IMR-90 (cell line): ENCODE results near the gene PLD3. TPM values are rescaled to one million over a fixed set of nuclear protein-coding genes. Genes with fewer than 3 reads are reported as not detected.

ENCODE experiments used
- ATAC-seq: fragments of 200-7000 bp; cut with Tn5 transposase; 2 replicates; pipeline ENCODE4 v1.9.1; 2020; ENCODE audit warnings: low read depth, mild to moderate bottlenecking, moderate library complexity
- BruUV-seq: library from RNA; stranded (reverse); fragments of 400-500 nt; replicated peaks from 2 replicates; lab custom pipeline; 2021; lab: Mats Ljungman, UMichigan
- CTCF ChIA-PET: fragments of 300-600 bp; formaldehyde crosslinking; extraction: SDS; loops from one replicate; lab custom pipeline; 2021; ENCODE audit warnings: antibody characterized with exemption; lab: Yijun Ruan, JAX
- POLR2A ChIA-PET: fragments of 300-600 bp; sonication (Branson Sonifier 250); formaldehyde crosslinking; loops from one replicate; lab custom pipeline; 2022; ENCODE audit warnings: antibody characterized with exemption; ENCODE audit not compliant: unreplicated experiment; lab: Charles Lee
- DNase-seq: peaks from one replicate; pipeline ENCODE4 v3.0.0; 2013
- H2AFZ ChIP-seq: replicated peaks from 2 replicates; pipeline ENCODE3; 2013; ENCODE audit warnings: low read length, mild to moderate bottlenecking; ENCODE audit not compliant: poor library complexity
- H2AK5ac ChIP-seq: 2 replicates; pipeline ENCODE4 v1.6.1; 2013; ENCODE audit warnings: low read depth, low read length, inconsistent platforms
- H2AK9ac ChIP-seq: replicated peaks from 2 replicates; pipeline ENCODE3; 2013; ENCODE audit warnings: mild to moderate bottlenecking, low read depth, low read length, moderate library complexity; ENCODE audit not compliant: poor library complexity
- H2BK120ac ChIP-seq: 2 replicates; pipeline ENCODE4 v1.6.1; 2013; ENCODE audit warnings: low read depth, low read length, inconsistent platforms
- H2BK15ac ChIP-seq: 3 replicates; pipeline ENCODE4 v1.6.1; 2013; ENCODE audit warnings: low read depth, low read length, inconsistent platforms
- H2BK20ac ChIP-seq: 2 replicates; pipeline ENCODE4 v1.6.1; 2013; ENCODE audit warnings: low read depth, mild to moderate bottlenecking, inconsistent platforms, low read length, moderate library complexity
- H2BK5ac ChIP-seq: 2 replicates; pipeline ENCODE4 v1.6.1; 2013; ENCODE audit warnings: mild to moderate bottlenecking, low read depth, low read length, inconsistent platforms; ENCODE audit not compliant: poor library complexity, severe bottlenecking
- H3K14ac ChIP-seq: replicated peaks from 2 replicates; pipeline ENCODE4 v1.6.1; 2013; ENCODE audit warnings: low read depth, low read length, inconsistent platforms
- H3K18ac ChIP-seq: 2 replicates; pipeline ENCODE4 v1.6.1; 2013; ENCODE audit warnings: low read depth, low read length, control low read depth
- H3K23ac ChIP-seq: 2 replicates; pipeline ENCODE4 v1.6.1; 2013; ENCODE audit warnings: low read depth, low read length, inconsistent platforms
- H3K27ac ChIP-seq: 2 replicates; pipeline ENCODE4 v1.5.1; 2013; ENCODE audit warnings: mild to moderate bottlenecking, control low read depth, low read length; ENCODE audit not compliant: insufficient read depth
- H3K27me3 ChIP-seq: 2 replicates; pipeline ENCODE4 v1.6.1; 2013; ENCODE audit warnings: low read length; ENCODE audit not compliant: control insufficient read depth, insufficient read depth
- H3K36me3 ChIP-seq: 2 replicates; pipeline ENCODE4 v1.6.1; 2013; ENCODE audit warnings: low read length, mixed read lengths; ENCODE audit not compliant: control insufficient read depth, insufficient read depth
- H3K4ac ChIP-seq: 2 replicates; pipeline ENCODE4 v1.6.1; 2013; ENCODE audit warnings: low read depth, low read length, inconsistent platforms
- H3K4me1 ChIP-seq: 2 replicates; pipeline ENCODE4 v1.6.1; 2013; ENCODE audit warnings: low read length, mixed read lengths; ENCODE audit not compliant: control insufficient read depth, insufficient read depth
- H3K4me2 ChIP-seq: 2 replicates; pipeline ENCODE4 v1.6.1; 2013; ENCODE audit warnings: low read depth, mild to moderate bottlenecking, control low read depth, low read length, moderate library complexity
- H3K4me3 ChIP-seq: 2 replicates; pipeline ENCODE4 v1.5.1; 2013; ENCODE audit warnings: low read depth, mild to moderate bottlenecking, control low read depth, low read length, moderate library complexity; ENCODE audit not compliant: insufficient read depth
- H3K56ac ChIP-seq: 2 replicates; pipeline ENCODE4 v1.6.1; 2013; ENCODE audit warnings: low read length, inconsistent platforms; ENCODE audit not compliant: insufficient read depth; ENCODE audit errors: extremely low read depth
- H3K79me1 ChIP-seq, 2 experiments: 2 replicates each; pipeline ENCODE4 v1.6.1; 2013; ENCODE audit warnings: low read length in 2 of 2, inconsistent platforms in 1 of 2, low read depth in 1 of 2
- H3K9ac ChIP-seq: 2 replicates; pipeline ENCODE4 v1.6.1; 2013; ENCODE audit warnings: low read depth, low read length, control low read depth
- H3K9me1 ChIP-seq: 2 replicates; pipeline ENCODE4 v1.6.1; 2013; ENCODE audit warnings: low read length, inconsistent platforms; ENCODE audit not compliant: insufficient read depth
- H3K9me3 ChIP-seq: 2 replicates; pipeline ENCODE4 v1.6.1; 2013; ENCODE audit warnings: low read length; ENCODE audit not compliant: control insufficient read depth, insufficient read depth
- H4K20me1 ChIP-seq: 2 replicates; pipeline ENCODE4 v1.6.1; 2013; ENCODE audit warnings: low read length, inconsistent platforms; ENCODE audit not compliant: insufficient read depth
- H4K5ac ChIP-seq: 2 replicates; pipeline ENCODE4 v1.6.1; 2013; ENCODE audit warnings: mild to moderate bottlenecking, low read depth, low read length, control low read depth
- H4K8ac ChIP-seq, 2 experiments: 2 replicates each; pipeline ENCODE4 v1.6.1; 2013; ENCODE audit warnings: low read depth in 2 of 2, low read length in 2 of 2, control low read depth in 1 of 2, inconsistent platforms in 1 of 2
- H4K91ac ChIP-seq: 2 replicates; pipeline ENCODE4 v1.6.1; 2013; ENCODE audit warnings: low read depth, low read length, inconsistent platforms; ENCODE audit not compliant: insufficient read depth
- BHLHE40 ChIP-seq: fragments of 150-350 bp; IDR thresholded peaks from 2 replicates; pipeline ENCODE4 v1.6.1; 2016; ENCODE audit warnings: mild to moderate bottlenecking, low read depth, low read length
- CEBPB ChIP-seq: IDR thresholded peaks from 2 replicates; pipeline ENCODE4 v1.6.1; 2012; ENCODE audit warnings: low read depth, low read length, improper control_type of control experiment
- CHD1 ChIP-seq: IDR thresholded peaks from 2 replicates; pipeline ENCODE4 v1.6.1; 2012; ENCODE audit warnings: low read depth, low read length, improper control_type of control experiment
- CTCF ChIP-seq: conservative IDR thresholded peaks from 2 replicates; pipeline ENCODE4 v1.5.1; 2012; ENCODE audit warnings: mild to moderate bottlenecking, low read depth, low read length, improper control_type of control experiment
- ELK1 ChIP-seq: fragments of 150-350 bp; IDR thresholded peaks from 2 replicates; pipeline ENCODE4 v1.6.1; 2016; ENCODE audit warnings: low read depth, mild to moderate bottlenecking, low read length, moderate library complexity, borderline replicate concordance
- FOS ChIP-seq: fragments of 150-350 bp; IDR thresholded peaks from 2 replicates; pipeline ENCODE4 v1.6.1; 2016; ENCODE audit warnings: low read depth, low read length
- MAFK ChIP-seq: IDR thresholded peaks from 2 replicates; pipeline ENCODE4 v1.6.1; 2012; ENCODE audit warnings: low read depth, low read length, improper control_type of control experiment
- MAZ ChIP-seq: IDR thresholded peaks from 2 replicates; pipeline ENCODE4 v1.6.1; 2012; ENCODE audit warnings: low read depth, mild to moderate bottlenecking, low read length, improper control_type of control experiment, moderate library complexity, borderline replicate concordance
- MXI1 ChIP-seq: IDR thresholded peaks from 2 replicates; pipeline ENCODE4 v1.6.1; 2012; ENCODE audit warnings: low read depth, mild to moderate bottlenecking, low read length, moderate library complexity, borderline replicate concordance
- NFE2L2 ChIP-seq: fragments of 150-350 bp; IDR thresholded peaks from 2 replicates; pipeline ENCODE4 v1.6.1; 2016; ENCODE audit warnings: low read depth, mild to moderate bottlenecking, low read length
- POLR2A ChIP-seq: IDR thresholded peaks from 2 replicates; pipeline ENCODE4 v1.6.1; 2012; ENCODE audit warnings: mild to moderate bottlenecking, low read depth, low read length
- RCOR1 ChIP-seq: IDR thresholded peaks from 2 replicates; pipeline ENCODE4 v1.6.1; 2012; ENCODE audit warnings: mild to moderate bottlenecking, low read length, improper control_type of control experiment; ENCODE audit not compliant: insufficient replicate concordance
- RFX5 ChIP-seq: IDR thresholded peaks from 2 replicates; pipeline ENCODE4 v1.8.0; 2012; ENCODE audit warnings: low read depth, mild to moderate bottlenecking, low read length, moderate library complexity
- SMC3 ChIP-seq: fragments of 150-350 bp; IDR thresholded peaks from 2 replicates; pipeline ENCODE4 v1.6.1; 2016; ENCODE audit warnings: low read depth, mild to moderate bottlenecking, antibody characterized with exemption, low read length, moderate library complexity
- USF2 ChIP-seq: fragments of 150-350 bp; IDR thresholded peaks from 2 replicates; pipeline ENCODE4 v1.6.1; 2017; ENCODE audit warnings: mild to moderate bottlenecking, antibody characterized with exemption, low read length, low read depth
- WGBS, 2 experiments: methylation state at CpG; one replicate each; pipeline versions ENCODE4 v1.1.5 to v1.1.7; 2013; ENCODE audit warnings: missing lambda C conversion rate in 2 of 2; ENCODE audit not compliant: insufficient read length in 1 of 2; ENCODE audit errors: extremely low coverage in 2 of 2; 5-methylcytosine and 5-hydroxymethylcytosine counted together
- dilution Hi-C: fragments of 300-500 bp; cut with HindIII; formaldehyde crosslinking; loops from one replicate; pipeline ENCODE4 v1.14.3; 2018; ENCODE audit warnings: low sequenced_read_pairs; ENCODE audit not compliant: unreplicated experiment
- in situ Hi-C: fragments of 300-500 bp; cut with MboI; formaldehyde crosslinking; loops from 3 replicates; pipeline ENCODE4 v1.14.3; 2019; ENCODE audit warnings: low sequenced_read_pairs, inconsistent platforms, mixed read lengths
- intact Hi-C: fragments of 100-400 bp; cut with micrococcal nuclease; formaldehyde crosslinking; loops from 2 replicates; pipeline ENCODE4 v1.10.0; 2022
- polyA plus RNA-seq, 3 experiments: library from polyadenylated mRNA; depleted of rRNA; stranded (reverse); fragments of >200 nt; gene quantifications; 2 replicates each; pipeline ENCODE4 v1.2.3, GENCODE V29; 2012; ENCODE audit warnings: low replicate concordance in 1 of 3
- total RNA-seq: library from RNA; depleted of rRNA; stranded (reverse); fragments of >200 nt; gene quantifications from 2 replicates; pipeline ENCODE4 v1.2.3, GENCODE V29; 2012

The PLD3 gene
- total and polyA plus RNA-seq, 2 of the 4 experiments (the other 2 are of a cell fraction): 117 to 665 TPM

- no TSS peak for BruUV-seq
- H4K5ac ChIP-seq: no peak overlapping the region
- no peak overlapping the region for H3K9ac ChIP-seq
- no peak overlapping the region for H3K27ac ChIP-seq
- H3K4me1 ChIP-seq: peaks cover 8% of the 10 kb centered on the region
- no peak for DNase-seq
- no peak overlapping the region for H3K23ac ChIP-seq
- H3K9me1 ChIP-seq: peaks cover 22% of the 10 kb centered on the region
- no peak overlapping the region for H2BK20ac ChIP-seq
- H3K14ac ChIP-seq: no peak overlapping the region
- no peak overlapping the region for H2BK5ac ChIP-seq
- H3K9me3 ChIP-seq: no peaks in the 10 kb centered on the region
- intact Hi-C loops (no loop called here), dilution Hi-C loops (no loop called here), in situ Hi-C loops (no loop called here)
- H2BK120ac ChIP-seq: no peak overlapping the region
- H4K8ac ChIP-seq: no peak overlapping the region
- H2AFZ ChIP-seq: no peak overlapping the region
- H3K79me1 ChIP-seq: peaks cover 5 to 21% of the 10 kb centered on the region in 2 experiments
- no peak overlapping the region for H2AK9ac ChIP-seq
- H4K20me1 ChIP-seq: peaks cover 2% of the 10 kb centered on the region; the same call in 1 of the 2 replicates
- H3K56ac ChIP-seq: no peak overlapping the region
- H3K36me3 ChIP-seq: peaks cover 63% of the 10 kb centered on the region
- no peak overlapping the region for H3K18ac ChIP-seq
- H3K4me3 ChIP-seq: no peak overlapping the region
- ChIA-PET CTCF (interaction anchor here (0.5 kb wide), 1 partner anchor 50 kb away, joined by 4 read pairs; no protein-coding TSS in a partner anchor), POLR2A (no interaction called here)
- no peak overlapping the region for H2BK15ac ChIP-seq
- no peak for ATAC-seq
- WGBS, 2 experiments: no CpG with 5 or more reads among the region's 7 CpGs
- no peak overlapping the region for H2AK5ac ChIP-seq
- no peaks in the 10 kb centered on the region for H3K27me3 ChIP-seq
- no peak overlapping the region for H3K4ac ChIP-seq
- no peak overlapping the region for H4K91ac ChIP-seq
- no peak overlapping the region for H3K4me2 ChIP-seq
- no peak for TF ChIP-seq FOS
- TF ChIP-seq USF2: no peak
- no peak for TF ChIP-seq CHD1
- no peak for TF ChIP-seq SMC3
- no peak for TF ChIP-seq CTCF
- no peak for TF ChIP-seq MAFK
- TF ChIP-seq RFX5: no peak
- no peak for TF ChIP-seq NFE2L2
- TF ChIP-seq POLR2A: no peak
- TF ChIP-seq CEBPB: no peak
- no peak for TF ChIP-seq MAZ
- no peak for TF ChIP-seq BHLHE40
- TF ChIP-seq RCOR1: no peak
- no peak for TF ChIP-seq MXI1
- TF ChIP-seq ELK1: no peak
Observed at GRCh38 chr19:40370997-40371801, 22.7 kb downstream of the PLD3 start.
